Upper lobe of right lung (tissue), 1 donor: ENCODE results near the gene F3. TPM values are rescaled to one million over a fixed set of nuclear protein-coding genes. Genes with fewer than 3 reads are reported as not detected.

Experiments
- ATAC-seq: fragments of 200-7000 bp; cut with Tn5 transposase; one replicate; pipeline ENCODE4 v1.9.1; 2020; ENCODE audit warnings: mild to moderate bottlenecking, moderate library complexity
- DNase-seq: peaks from one replicate; pipeline ENCODE4 v3.0.0-alpha.2; 2020
- H3K27ac ChIP-seq: fragments of 200-600 bp; one replicate; pipeline ENCODE4 v1.8.0; 2022
- H3K27me3 ChIP-seq: fragments of 200-600 bp; one replicate; pipeline ENCODE4 v1.8.0; 2022; ENCODE audit warnings: mild to moderate bottlenecking
- H3K36me3 ChIP-seq: fragments of 200-600 bp; one replicate; pipeline ENCODE4 v1.8.0; 2022
- H3K4me1 ChIP-seq: fragments of 200-600 bp; one replicate; pipeline ENCODE4 v1.8.0; 2022
- H3K4me3 ChIP-seq: fragments of 200-600 bp; one replicate; pipeline ENCODE4 v1.8.0; 2022; ENCODE audit warnings: mild to moderate bottlenecking
- H3K9me3 ChIP-seq: fragments of 200-600 bp; one replicate; pipeline ENCODE4 v1.8.0; 2022
- CTCF ChIP-seq: fragments of 200-600 bp; IDR thresholded peaks from one replicate; pipeline ENCODE4 v1.8.0; 2022; ENCODE audit warnings: antibody characterized with exemption
- intact Hi-C: fragments of 100-400 bp; cut with DNase I; formaldehyde crosslinking; loops from one replicate; pipeline ENCODE4 v1.11.0; 2022
- total RNA-seq: library from RNA; stranded (reverse); fragmentation: NEBNext Ultra II Directional; extraction: Animal tissue kit (Norgen Biotek cat#: 25700); gene quantifications from one replicate; pipeline ENCODE4 v1.2.1, GENCODE V29; 2021
- donor health status: DM: no; HTN: yes; CAD: no; lungs with severe emphysema.

F3 gene
- total RNA-seq, 1 donor from 2014 or later: 113 TPM

DNA sequence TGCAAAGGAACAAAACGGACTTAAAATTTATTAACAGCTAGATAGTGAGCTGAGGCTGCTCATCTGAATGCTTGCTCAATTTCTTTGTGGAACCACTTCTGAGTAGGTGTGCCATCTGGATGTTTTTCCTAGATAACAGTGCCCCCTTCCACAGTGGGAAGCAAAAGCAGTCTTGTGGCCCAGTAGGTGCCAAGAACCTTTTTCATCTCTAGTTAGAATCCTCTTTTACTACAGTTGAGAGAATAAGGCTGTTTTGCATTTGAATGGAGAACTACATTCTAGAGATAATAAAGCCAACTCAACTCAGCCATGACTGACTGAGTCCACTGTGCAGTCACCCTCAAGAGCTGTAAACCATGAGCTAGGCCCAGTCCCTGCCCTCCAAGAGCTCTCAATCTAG lies 13.3 kb downstream of the F3 start:
- peak; percentile 5 for ATAC-seq
- intact Hi-C loops: no loop called here

DNA sequence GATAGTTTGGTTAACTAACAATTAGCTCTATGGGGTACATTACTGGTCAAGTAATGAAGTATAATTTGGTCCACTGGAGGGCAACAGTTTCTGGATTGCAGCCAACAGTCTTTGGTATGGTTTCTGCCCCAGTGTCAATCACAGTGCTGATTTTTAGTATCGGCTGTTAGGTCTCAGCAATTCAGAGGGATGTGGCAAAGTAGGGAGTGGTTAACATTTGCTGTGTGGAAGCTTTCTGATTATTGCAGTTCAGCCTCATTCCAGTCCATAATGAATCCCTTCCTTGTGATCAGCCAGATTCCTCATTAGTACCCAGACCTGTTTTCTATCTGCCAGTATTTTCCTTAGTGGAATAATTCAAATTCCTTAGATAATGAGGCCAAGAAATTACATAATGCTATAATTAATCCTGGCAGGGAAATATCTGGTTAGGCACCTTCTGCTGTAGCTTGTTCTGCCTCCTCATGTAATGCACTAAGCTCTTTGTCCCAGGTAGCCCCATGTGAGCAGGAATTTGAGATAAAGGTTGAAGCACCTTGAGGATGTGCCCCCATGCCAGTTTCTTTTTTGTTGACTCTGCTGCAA lies 14.0 kb downstream of the F3 start:
- no peak for DNase-seq
- H3K9me3 ChIP-seq: no peaks in the 10 kb centered on the region
- peak; percentile 12 for TF ChIP-seq CTCF
- H3K27ac ChIP-seq: no peak overlapping the region
- no peak overlapping the region for H3K4me3 ChIP-seq
- H3K4me1 ChIP-seq: no peaks in the 10 kb centered on the region
- H3K27me3 ChIP-seq: no peaks in the 10 kb centered on the region
- peaks cover 28% of the 10 kb centered on the region for H3K36me3 ChIP-seq
- intact Hi-C loops: no loop called here
- peak; percentile 62 for ATAC-seq

More for the DNA sequence above, 13.3 kb downstream of the F3 start:
- DNase-seq: no peak
- Histone ChIP-seq H3K4me3 (no peak overlapping the region), H3K27ac (no peak overlapping the region), H3K36me3 (peaks cover 36% of the 10 kb centered on the region), H3K27me3 (no peaks in the 10 kb centered on the region), H3K9me3 (no peaks in the 10 kb centered on the region), H3K4me1 (no peaks in the 10 kb centered on the region)
- no peak for TF ChIP-seq CTCF

DNA sequence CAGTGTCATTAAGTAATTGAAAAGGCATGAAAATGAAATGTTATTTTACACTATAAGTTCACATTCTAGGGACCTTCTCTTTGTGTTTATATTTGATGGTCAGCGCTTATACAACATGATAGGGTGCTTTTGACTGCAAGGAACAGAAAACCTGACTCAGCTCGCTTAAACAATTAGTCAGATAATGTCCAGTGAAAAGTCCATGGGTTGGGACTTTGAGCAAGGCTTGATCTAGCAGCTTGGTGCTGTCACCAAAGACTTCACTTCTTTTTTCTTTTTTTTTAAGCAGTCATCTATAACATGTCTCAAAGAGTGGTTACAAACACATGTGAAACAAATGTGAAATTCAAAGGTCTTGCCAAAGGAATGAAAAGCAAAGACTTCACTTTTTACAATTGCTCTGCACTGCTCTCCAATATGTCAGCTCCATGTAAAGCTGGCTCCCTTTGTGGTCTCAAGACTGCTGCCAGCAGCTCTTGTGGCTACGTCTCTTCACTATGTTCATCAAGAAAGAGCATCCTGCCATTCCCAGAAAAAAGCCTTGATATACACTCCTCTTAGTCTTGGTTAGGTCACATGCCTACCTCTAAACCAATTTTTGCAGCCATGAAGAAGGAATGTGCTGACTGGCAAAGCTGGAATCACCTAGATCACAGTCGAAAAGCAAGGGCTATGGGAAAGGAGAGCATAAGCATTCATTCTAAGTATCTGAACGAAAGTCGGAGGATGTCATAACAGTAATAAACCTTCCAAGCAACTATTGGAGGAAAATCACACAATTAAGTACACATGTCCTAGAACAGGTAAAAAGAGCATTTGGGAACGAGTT lies 15.2 kb downstream of the F3 start:
- intact Hi-C loops: no loop called here
- no peak overlapping the region for H3K27ac ChIP-seq

GRCh38 chr1:94524531-94524930 lies 17.0 kb downstream of the F3 start:
- intact Hi-C loops: no loop called here
- Histone ChIP-seq H3K27me3 (no peaks in the 10 kb centered on the region), H3K4me3 (no peak overlapping the region), H3K36me3 (peaks cover 4% of the 10 kb centered on the region), H3K27ac (no peak overlapping the region), H3K4me1 (no peaks in the 10 kb centered on the region), H3K9me3 (no peaks in the 10 kb centered on the region)
- DNase-seq (no peak), ATAC-seq (peak; percentile 30)
- TF ChIP-seq CTCF: no peak

More for the DNA sequence above, 15.2 kb downstream of the F3 start:
- no peaks in the 10 kb centered on the region for H3K9me3 ChIP-seq
- H3K36me3 ChIP-seq: peaks cover 18% of the 10 kb centered on the region
- no peaks in the 10 kb centered on the region for H3K27me3 ChIP-seq
- ATAC-seq: no peak
- TF ChIP-seq CTCF: no peak
- no peak for DNase-seq
- H3K4me1 ChIP-seq: no peaks in the 10 kb centered on the region
- no peak overlapping the region for H3K4me3 ChIP-seq

GRCh38 chr1:94522304-94522703 lies 19.3 kb downstream of the F3 start:
- DNase-seq (no peak), ATAC-seq (peak; percentile 66)
- intact Hi-C loops: no loop called here
- TF ChIP-seq CTCF: peak; percentile 50
- H3K9me3 ChIP-seq: no peaks in the 10 kb centered on the region
- H3K4me1 ChIP-seq: no peaks in the 10 kb centered on the region
- peaks cover 22% of the 10 kb centered on the region for H3K36me3 ChIP-seq
- H3K4me3 ChIP-seq: no peak overlapping the region
- no peaks in the 10 kb centered on the region for H3K27me3 ChIP-seq
- no peak overlapping the region for H3K27ac ChIP-seq
